AG10803 (cell line): ENCODE data around the gene ELOVL4.

Experiments used
- DNase-seq: peaks from one replicate; pipeline ENCODE4 v3.0.0; 2010; ENCODE audit warnings: low read depth
- H3K4me3 ChIP-seq: 2 replicates; pipeline ENCODE4 v1.5.1; 2011; ENCODE audit warnings: mild to moderate bottlenecking, low read length, control low read depth
- TF ChIP-seq, protein P1 (sequence below): conservative IDR thresholded peaks from 2 replicates; pipeline ENCODE4 v1.5.1; 2011; ENCODE audit warnings: mild to moderate bottlenecking, low read length, control low read depth, inconsistent platforms

The ELOVL4 gene

DNA sequence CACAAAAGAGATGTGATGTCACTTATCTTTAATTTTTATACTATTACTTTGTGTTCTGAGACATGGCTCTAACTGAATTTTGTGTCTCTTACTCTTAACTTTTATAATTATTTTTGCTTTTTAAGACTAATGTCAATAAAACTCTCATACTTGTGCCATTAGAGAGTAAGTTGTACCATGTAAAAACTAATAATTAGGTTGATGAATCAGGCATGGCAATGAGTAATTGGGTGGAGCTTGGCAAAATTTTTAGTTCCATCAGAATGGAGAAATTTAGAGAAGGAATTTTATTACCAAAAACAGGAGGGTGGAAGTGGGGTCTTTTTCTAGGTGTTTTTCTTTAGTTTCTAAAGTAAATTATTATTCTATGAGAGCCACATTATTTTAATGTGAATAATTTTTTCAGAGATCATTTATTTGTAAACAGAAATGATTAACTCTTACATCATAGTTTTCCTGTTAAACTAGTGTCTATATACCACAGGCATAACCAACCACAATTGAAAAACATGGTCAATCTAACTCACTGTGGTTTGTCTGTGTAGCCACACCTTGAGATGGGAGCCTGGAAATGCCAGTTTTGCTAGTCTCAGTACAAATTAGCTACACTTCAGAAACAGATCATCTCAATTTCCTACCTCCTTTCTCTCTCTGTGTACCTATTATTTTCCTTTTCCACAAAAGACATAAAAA is 51.8 kb downstream of the ELOVL4 start:
- no peak for DNase-seq
- no peak overlapping the region for H3K4me3 ChIP-seq
- TF ChIP-seq, protein P1, sequence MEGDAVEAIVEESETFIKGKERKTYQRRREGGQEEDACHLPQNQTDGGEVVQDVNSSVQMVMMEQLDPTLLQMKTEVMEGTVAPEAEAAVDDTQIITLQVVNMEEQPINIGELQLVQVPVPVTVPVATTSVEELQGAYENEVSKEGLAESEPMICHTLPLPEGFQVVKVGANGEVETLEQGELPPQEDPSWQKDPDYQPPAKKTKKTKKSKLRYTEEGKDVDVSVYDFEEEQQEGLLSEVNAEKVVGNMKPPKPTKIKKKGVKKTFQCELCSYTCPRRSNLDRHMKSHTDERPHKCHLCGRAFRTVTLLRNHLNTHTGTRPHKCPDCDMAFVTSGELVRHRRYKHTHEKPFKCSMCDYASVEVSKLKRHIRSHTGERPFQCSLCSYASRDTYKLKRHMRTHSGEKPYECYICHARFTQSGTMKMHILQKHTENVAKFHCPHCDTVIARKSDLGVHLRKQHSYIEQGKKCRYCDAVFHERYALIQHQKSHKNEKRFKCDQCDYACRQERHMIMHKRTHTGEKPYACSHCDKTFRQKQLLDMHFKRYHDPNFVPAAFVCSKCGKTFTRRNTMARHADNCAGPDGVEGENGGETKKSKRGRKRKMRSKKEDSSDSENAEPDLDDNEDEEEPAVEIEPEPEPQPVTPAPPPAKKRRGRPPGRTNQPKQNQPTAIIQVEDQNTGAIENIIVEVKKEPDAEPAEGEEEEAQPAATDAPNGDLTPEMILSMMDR: no peak

DNA sequence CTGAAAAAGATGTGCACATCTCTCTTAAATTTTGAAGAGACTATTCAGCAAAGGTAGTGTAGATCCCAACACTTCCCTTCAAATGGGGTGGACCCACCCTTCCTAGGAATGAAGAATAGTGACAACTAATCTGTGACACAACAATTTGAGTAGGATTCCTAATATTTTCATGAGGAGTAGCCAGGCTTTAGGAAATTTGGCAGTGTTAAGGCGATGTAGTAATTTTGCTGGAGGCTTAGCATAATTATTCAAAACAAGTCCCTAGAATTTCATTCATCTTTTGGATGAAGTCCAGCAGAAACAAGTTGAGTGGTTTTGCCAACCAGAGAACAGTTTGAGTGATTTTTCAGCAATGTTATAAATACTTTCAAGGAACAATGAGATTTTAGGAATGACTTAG is 52.4 kb downstream of the ELOVL4 start:
- no peak overlapping the region for H3K4me3 ChIP-seq
- DNase-seq: peak; percentile 29
- TF ChIP-seq, protein P1: no peak

DNA sequence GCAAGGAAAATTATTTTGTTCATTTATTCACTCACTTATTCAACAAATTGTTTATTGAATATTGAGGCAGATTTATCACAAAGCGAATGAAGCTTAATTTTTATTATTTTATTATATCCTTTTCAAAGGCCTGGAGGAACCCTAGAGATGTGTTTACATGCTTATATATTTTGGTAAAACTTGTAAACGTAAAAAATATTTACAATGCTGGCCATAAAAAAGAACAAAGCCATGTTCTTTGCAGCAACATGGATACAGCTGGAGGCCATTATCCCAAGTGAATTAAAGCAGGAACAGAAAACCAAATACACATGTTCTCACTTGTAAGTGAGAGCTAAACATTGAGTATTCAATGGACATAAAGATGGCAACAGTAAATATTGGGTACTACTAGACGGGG is 58.8 kb downstream of the ELOVL4 start:
- no peak for DNase-seq
- TF ChIP-seq, protein P1: no peak
- H3K4me3 ChIP-seq: no peak overlapping the region

DNA sequence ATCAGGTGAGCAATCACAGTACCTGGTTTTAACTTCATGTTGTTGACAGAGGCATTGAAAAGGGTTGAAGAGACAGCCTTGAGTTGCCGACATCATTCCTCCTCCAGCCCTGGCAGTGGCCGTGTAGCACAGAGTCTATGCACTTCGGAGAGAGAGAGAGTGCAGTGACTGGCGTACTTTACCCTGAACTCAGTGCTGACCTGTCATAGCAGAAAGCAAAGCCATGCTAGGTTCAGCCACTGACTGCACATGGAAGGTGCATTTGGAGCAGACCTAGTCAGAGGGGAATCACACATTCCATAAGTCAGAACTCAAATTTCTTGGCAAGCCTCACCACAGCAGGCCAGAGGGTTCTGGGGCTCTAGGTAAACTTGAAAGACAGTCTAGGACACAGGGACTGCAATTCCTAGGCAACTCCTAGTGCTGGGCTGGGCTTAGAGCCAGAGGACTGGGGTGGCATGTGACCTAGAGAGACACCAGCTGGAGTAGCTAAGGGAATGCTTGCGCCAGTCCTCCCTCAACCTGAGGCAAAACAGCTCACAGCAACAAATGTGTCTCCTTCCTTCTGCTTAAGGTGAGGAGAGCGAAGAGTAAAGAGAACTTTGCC is 69.1 kb downstream of the ELOVL4 start:
- TF ChIP-seq, protein P1: no peak
- H3K4me3 ChIP-seq: no peak overlapping the region

DNA sequence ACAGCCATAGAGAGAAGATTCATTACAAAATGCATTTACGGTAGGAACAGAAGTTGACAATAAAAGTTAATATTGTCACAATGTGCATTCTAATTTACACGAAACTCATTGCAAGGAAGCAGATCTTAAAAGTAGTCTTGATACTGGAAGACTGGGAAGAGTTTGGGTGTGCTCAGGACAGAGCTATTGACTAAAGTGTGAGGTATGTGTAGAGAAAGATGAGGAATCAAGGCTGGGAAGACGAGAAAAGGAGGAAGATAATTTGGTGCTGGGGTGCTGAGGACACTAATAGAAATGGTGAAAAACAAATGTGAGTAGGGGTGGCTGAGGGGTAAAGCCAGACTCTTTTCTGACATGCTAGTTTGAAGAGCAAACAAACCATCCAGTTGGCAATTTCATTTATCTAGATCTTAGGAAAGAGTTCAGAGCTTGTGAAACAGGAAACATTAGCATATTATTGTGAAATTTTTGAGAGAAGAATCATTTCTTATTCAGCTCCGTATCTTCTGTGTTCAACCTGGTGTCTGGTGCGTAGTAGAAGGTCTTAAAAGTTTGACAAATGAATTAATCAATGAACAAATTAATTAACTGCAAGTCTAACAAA is 72.7 kb downstream of the ELOVL4 start:
- TF ChIP-seq, protein P1: no peak
- DNase-seq: no peak

More for the DNA sequence above, 69.1 kb downstream of the ELOVL4 start:
- no peak for DNase-seq

DNA sequence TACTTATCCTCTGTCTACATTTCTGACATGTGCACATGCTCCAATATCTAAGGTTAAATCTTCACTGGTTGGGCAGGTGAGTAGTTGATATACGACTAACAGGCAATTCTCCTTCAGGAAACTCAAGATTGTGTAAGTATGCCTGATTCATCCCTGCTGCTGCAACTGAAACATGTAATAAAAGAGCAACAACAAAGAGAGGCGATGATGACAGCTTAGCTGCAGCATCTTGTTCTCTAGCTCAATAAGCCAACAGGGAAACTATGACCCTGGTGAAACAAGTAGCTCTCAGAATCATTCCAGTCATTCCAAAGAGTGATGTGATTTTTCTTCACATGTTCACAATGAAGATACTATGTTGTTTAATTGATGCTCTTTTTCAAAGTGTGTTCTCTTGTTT is 74.4 kb downstream of the ELOVL4 start:
- TF ChIP-seq, protein P1: no peak
- no peak overlapping the region for H3K4me3 ChIP-seq
- peak; percentile 76 for DNase-seq

More for the DNA sequence above, 72.7 kb downstream of the ELOVL4 start:
- H3K4me3 ChIP-seq: no peak overlapping the region

DNA sequence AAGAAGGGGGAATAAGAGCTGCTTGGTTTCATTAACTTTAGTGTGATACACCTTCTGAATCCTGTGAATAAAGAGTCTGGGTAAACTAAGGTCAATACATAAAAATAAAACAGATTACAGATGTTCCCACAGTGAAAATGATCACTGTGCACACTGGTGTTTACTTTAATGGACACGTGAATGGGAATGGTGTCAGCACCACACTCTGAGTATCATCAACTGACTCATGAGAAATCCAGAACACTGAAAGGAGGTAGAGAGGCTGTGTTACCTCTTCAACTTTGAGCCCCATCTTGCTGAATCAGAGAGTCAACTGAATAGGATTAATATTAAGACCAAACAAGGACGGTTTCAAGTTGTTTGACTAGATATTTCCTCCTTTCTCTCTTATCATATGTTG is 75.0 kb downstream of the ELOVL4 start:
- no peak for DNase-seq
- no peak overlapping the region for H3K4me3 ChIP-seq
- TF ChIP-seq, protein P1: no peak
